Measurements from ENCODE around the gene ACOT11. TPM values are rescaled to one million over a fixed set of nuclear protein-coding genes. Genes with fewer than 3 reads are reported as not detected.

The ACOT11 gene
- total RNA-seq, 1 donor from 2014 or later = 0.25 TPM

GRCh38 chr1:54593571-54594160 lies 45.6 kb downstream of the ACOT11 start:
- H3K4me1 Mint-ChIP-seq (ENCODE audit: low read depth) = no peaks in the 10 kb centered on the region
- TF ChIP-seq, protein P1, sequence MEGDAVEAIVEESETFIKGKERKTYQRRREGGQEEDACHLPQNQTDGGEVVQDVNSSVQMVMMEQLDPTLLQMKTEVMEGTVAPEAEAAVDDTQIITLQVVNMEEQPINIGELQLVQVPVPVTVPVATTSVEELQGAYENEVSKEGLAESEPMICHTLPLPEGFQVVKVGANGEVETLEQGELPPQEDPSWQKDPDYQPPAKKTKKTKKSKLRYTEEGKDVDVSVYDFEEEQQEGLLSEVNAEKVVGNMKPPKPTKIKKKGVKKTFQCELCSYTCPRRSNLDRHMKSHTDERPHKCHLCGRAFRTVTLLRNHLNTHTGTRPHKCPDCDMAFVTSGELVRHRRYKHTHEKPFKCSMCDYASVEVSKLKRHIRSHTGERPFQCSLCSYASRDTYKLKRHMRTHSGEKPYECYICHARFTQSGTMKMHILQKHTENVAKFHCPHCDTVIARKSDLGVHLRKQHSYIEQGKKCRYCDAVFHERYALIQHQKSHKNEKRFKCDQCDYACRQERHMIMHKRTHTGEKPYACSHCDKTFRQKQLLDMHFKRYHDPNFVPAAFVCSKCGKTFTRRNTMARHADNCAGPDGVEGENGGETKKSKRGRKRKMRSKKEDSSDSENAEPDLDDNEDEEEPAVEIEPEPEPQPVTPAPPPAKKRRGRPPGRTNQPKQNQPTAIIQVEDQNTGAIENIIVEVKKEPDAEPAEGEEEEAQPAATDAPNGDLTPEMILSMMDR (IDR thresholded peaks at IDR 0.05) = no peak
- H3K9me3 Mint-ChIP-seq (ENCODE audit: low read depth) = no peaks in the 10 kb centered on the region
- H3K27me3 Mint-ChIP-seq (ENCODE audit: low read depth) = no peaks in the 10 kb centered on the region
- no peak overlapping the region for H3K27ac Mint-ChIP-seq (ENCODE audit: unreplicated experiment)
- no peaks in the 10 kb centered on the region for H3K36me3 Mint-ChIP-seq (ENCODE audit: low read depth)
- no peak for DNase-seq (ENCODE audit: low spot score)
- H3K4me3 Mint-ChIP-seq (ENCODE audit: unreplicated experiment) = no peak overlapping the region

DNA sequence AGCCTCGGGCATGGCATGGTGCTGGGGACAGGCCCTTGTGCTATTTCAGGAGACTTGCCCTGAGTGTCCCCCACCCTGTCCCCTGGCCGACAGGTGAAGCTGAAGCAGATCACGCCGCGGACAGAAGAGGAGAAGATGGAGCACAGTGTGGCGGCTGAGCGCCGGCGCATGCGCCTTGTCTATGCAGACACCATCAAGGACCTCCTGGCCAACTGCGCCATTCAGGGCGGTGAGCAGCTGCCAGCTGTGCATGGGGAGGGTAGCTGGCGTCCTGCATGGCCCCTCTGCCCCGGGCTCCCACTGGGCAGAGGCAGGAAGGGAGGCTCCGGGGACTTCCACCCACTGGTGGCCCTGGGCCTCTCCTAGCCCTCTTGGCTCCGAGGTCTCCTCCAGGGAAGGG lies 46.4 kb downstream of the ACOT11 start:
- Mint-ChIP-seq H3K9me3 (ENCODE audit: low read depth) (no peaks in the 10 kb centered on the region), H3K4me3 (ENCODE audit: unreplicated experiment) (no peak overlapping the region), H3K36me3 (ENCODE audit: low read depth) (no peaks in the 10 kb centered on the region), H3K27ac (ENCODE audit: unreplicated experiment) (no peak overlapping the region), H3K4me1 (ENCODE audit: low read depth) (no peaks in the 10 kb centered on the region), H3K27me3 (ENCODE audit: low read depth) (no peaks in the 10 kb centered on the region)
- DNase-seq (ENCODE audit: low spot score) = no peak
- TF ChIP-seq, protein P1 (IDR thresholded peaks at IDR 0.05) = no peak

GRCh38 chr1:54595956-54596498 lies 48.0 kb downstream of the ACOT11 start:
- no peaks in the 10 kb centered on the region for H3K36me3 Mint-ChIP-seq (ENCODE audit: low read depth)
- no peak overlapping the region for H3K4me3 Mint-ChIP-seq (ENCODE audit: unreplicated experiment)
- no peaks in the 10 kb centered on the region for H3K4me1 Mint-ChIP-seq (ENCODE audit: low read depth)
- TF ChIP-seq, protein P1 (IDR thresholded peaks at IDR 0.05) = no peak
- no peaks in the 10 kb centered on the region for H3K9me3 Mint-ChIP-seq (ENCODE audit: low read depth)
- no peak overlapping the region for H3K27ac Mint-ChIP-seq (ENCODE audit: unreplicated experiment)
- no peak for DNase-seq (ENCODE audit: low spot score)
- no peaks in the 10 kb centered on the region for H3K27me3 Mint-ChIP-seq (ENCODE audit: low read depth)

GRCh38 chr1:54596756-54597155 lies 48.7 kb downstream of the ACOT11 start:
- no peak for DNase-seq (ENCODE audit: low spot score)
- TF ChIP-seq, protein P1 (IDR thresholded peaks at IDR 0.05) = no peak
- H3K4me3 Mint-ChIP-seq (ENCODE audit: unreplicated experiment) = no peak overlapping the region
- H3K27me3 Mint-ChIP-seq (ENCODE audit: low read depth) = no peaks in the 10 kb centered on the region
- no peaks in the 10 kb centered on the region for H3K36me3 Mint-ChIP-seq (ENCODE audit: low read depth)
- no peaks in the 10 kb centered on the region for H3K9me3 Mint-ChIP-seq (ENCODE audit: low read depth)
- H3K27ac Mint-ChIP-seq (ENCODE audit: unreplicated experiment) = no peak overlapping the region
- no peaks in the 10 kb centered on the region for H3K4me1 Mint-ChIP-seq (ENCODE audit: low read depth)

GRCh38 chr1:54597455-54598030 lies 49.5 kb downstream of the ACOT11 start:
- no peaks in the 10 kb centered on the region for H3K4me1 Mint-ChIP-seq (ENCODE audit: low read depth)
- TF ChIP-seq, protein P1 (IDR thresholded peaks at IDR 0.05) = no peak
- no peaks in the 10 kb centered on the region for H3K36me3 Mint-ChIP-seq (ENCODE audit: low read depth)
- H3K9me3 Mint-ChIP-seq (ENCODE audit: low read depth) = no peaks in the 10 kb centered on the region
- H3K27me3 Mint-ChIP-seq (ENCODE audit: low read depth) = no peaks in the 10 kb centered on the region
- H3K4me3 Mint-ChIP-seq (ENCODE audit: unreplicated experiment) = no peak overlapping the region
- H3K27ac Mint-ChIP-seq (ENCODE audit: unreplicated experiment) = no peak overlapping the region
- no peak for DNase-seq (ENCODE audit: low spot score)
